Measurements from ENCODE around the gene BMF.

DNA sequence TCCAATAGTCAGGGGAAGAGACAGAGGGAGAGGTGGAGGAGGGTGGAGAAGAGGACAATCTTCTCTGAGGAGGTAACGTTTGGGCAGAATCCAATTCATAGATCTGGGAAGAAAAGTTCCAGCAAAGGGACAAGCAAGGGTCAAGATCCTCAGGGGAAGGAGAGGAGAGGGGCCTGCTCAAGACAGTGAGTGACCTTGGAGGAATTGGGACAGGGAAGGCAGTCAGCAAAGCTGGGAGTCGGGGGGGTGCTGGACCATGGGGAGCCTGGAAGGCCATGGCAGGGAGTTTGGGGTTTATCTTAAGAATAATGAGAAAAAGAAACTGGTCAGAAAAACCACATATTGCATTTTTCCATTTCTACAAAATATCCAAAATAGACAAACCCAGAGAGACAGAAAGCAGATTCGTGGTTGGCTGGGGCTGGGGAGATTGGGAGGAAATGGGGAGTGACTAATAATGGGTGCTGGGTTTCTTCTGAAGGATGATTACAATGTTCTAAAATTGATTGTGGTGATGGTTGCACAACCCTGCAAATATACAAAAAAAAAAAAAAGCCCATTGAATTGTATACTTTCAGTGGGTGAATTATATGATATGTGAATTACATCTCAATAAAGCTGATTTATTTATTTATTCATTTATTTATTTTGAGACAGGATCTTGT is 50.1 kb downstream of the BMF start:
- no peak for TF ChIP-seq CTCF (IDR thresholded peaks at IDR 0.05)
- no peak for TF ChIP-seq POLR2A (IDR thresholded peaks at IDR 0.05)
